K562 (cell line): ENCODE data around the gene PPM1D. TPM values are rescaled to one million over a fixed set of nuclear protein-coding genes. Genes with fewer than 3 reads are reported as not detected.

Experiments used
- KDM4B ChIP-seq, 2 experiments: fragments of 450-650 bp in 1 of 2; sonication (generic) in 1 of 2; IDR thresholded peaks; 2 replicates each; pipeline ENCODE4 v1.6.1; 2016 to 2017; ENCODE audit warnings: borderline replicate concordance in 2 of 2, antibody characterized with exemption in 1 of 2, low read depth in 1 of 2, mild to moderate bottlenecking in 1 of 2
- NBN ChIP-seq: fragments of 450-650 bp; IDR thresholded peaks from 2 replicates; pipeline ENCODE4 v1.6.1; 2016; ENCODE audit warnings: low read depth, mild to moderate bottlenecking
- RUNX1 ChIP-seq: sonication (generic); IDR thresholded peaks from 2 replicates; pipeline ENCODE4 v1.6.1; 2016; ENCODE audit warnings: antibody characterized with exemption, low read depth
- STAT5A ChIP-seq: IDR thresholded peaks from 2 replicates; pipeline ENCODE4 v1.6.1; 2012; ENCODE audit warnings: low read length, inconsistent platforms, borderline replicate concordance
- TBP ChIP-seq: optimal IDR thresholded peaks from 2 replicates; pipeline ENCODE3; 2011; ENCODE audit warnings: low read depth, low read length, improper control_type of control experiment
- ZKSCAN3 ChIP-seq: fragments of 250-450 bp; sonication (Bioruptor Pico); IDR thresholded peaks from 2 replicates; pipeline ENCODE4 v1.4.0; 2020
- ZNF436 ChIP-seq: fragments of 250-450, 450-650 bp; sonication (Bioruptor Pico); formaldehyde crosslinking; IDR thresholded peaks from 2 replicates; pipeline ENCODE4 v1.7.0; 2020; ENCODE audit warnings: mild to moderate bottlenecking
- polyA plus RNA-seq, 8 experiments: library from polyadenylated mRNA; depleted of rRNA in 4 of 8; stranded (reverse) in 5 of 8; unstranded in 3 of 8; fragments of >200 nt; fragmentation: Nextera tagmentation in 2 of 8; fragmentation: Illumina TruSeq in 1 of 8; extraction: Ambion mirVana in 2 of 8; extraction: Trizol in 1 of 8; gene quantifications; 2 replicates each; pipeline versions ENCODE4 v1.2.1 to v1.2.3, GENCODE V29; 2011 to 2014; ENCODE audit warnings: inconsistent platforms in 1 of 8, missing spikeins in 1 of 8
- total RNA-seq, 7 experiments: library from RNA; depleted of rRNA in 6 of 7; stranded (reverse); fragments of >200 nt in 6 of 7; fragmentation: Illumina TruSeq in 2 of 7; extraction: Trizol in 2 of 7; gene quantifications; 2 replicates each; pipeline versions ENCODE4 v1.2.1 to v1.2.3, GENCODE V29; 2011 to 2021; ENCODE audit warnings: low replicate concordance in 1 of 7
- TF ChIP-seq, protein P1 (sequence below): fragments of 450-650 bp; formaldehyde crosslinking; IDR thresholded peaks from 2 replicates; pipeline ENCODE4 v1.4.0; 2022; ENCODE audit warnings: missing genetic modification characterization
- TF ChIP-seq, protein P2 (sequence below), 2 experiments: fragments of 250-450 bp in 1 of 2; fragments of 450-650 bp in 1 of 2; sonication (Bioruptor Pico) in 1 of 2; IDR thresholded peaks; 2 replicates each; pipeline versions ENCODE4 v1.6.1 to v1.8.0; 2016 to 2021; ENCODE audit warnings: mild to moderate bottlenecking in 2 of 2, moderate library complexity in 2 of 2, missing compliant biosample characterization in 1 of 2, missing genetic modification characterization in 1 of 2
- TF ChIP-seq, protein P3 (sequence below): sonication (generic); IDR thresholded peaks from 2 replicates; pipeline ENCODE4 v1.6.1; 2016
- TF ChIP-seq, protein P4 (sequence below), 2 experiments: IDR thresholded peaks in 1 of 2; conservative IDR thresholded peaks in 1 of 2; 2 replicates each; pipeline ENCODE4 v1.6.1; 2016; ENCODE audit warnings: low read depth in 2 of 2, mild to moderate bottlenecking in 1 of 2, missing compliant biosample characterization in 1 of 2, missing genetic modification characterization in 1 of 2, moderate library complexity in 1 of 2
- TF ChIP-seq, protein P5 (sequence below): IDR thresholded peaks from 3 replicates; pipeline ENCODE4 v1.6.1; 2011; ENCODE audit warnings: borderline replicate concordance, mild to moderate bottlenecking, moderate library complexity; ENCODE audit not compliant: insufficient read length; ENCODE audit errors: extremely low read depth
- TF ChIP-seq, protein P6 (sequence below): fragments of 450-650 bp; IDR thresholded peaks from 2 replicates; pipeline ENCODE4 v1.7.1; 2018; ENCODE audit warnings: mild to moderate bottlenecking, low read depth; ENCODE audit not compliant: partially characterized antibody

The PPM1D gene
- total and polyA plus RNA-seq, 9 of the 15 experiments (the other 6 are each of a cell fraction or from before 2014, with no cell fraction given), result 2.1 to 19.0 (median 7.8) TPM

DNA sequence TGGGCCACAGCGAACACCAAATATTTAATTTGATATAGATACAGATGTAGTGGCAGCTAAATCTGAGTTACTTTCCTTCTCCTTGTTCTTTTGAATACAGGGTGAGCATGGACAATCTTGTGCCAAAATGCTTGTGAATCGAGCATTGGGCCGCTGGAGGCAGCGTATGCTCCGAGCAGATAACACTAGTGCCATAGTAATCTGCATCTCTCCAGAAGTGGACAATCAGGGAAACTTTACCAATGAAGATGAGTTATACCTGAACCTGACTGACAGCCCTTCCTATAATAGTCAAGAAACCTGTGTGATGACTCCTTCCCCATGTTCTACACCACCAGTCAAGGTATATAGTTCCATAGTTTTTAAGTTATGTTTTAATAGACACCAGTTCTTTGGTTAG is 56.5 kb downstream of the PPM1D start (continued):
- TF ChIP-seq ZKSCAN3, result no peak
- TF ChIP-seq ZNF436 (CRISPR knock-in tag), result no peak
- TF ChIP-seq, protein P1, sequence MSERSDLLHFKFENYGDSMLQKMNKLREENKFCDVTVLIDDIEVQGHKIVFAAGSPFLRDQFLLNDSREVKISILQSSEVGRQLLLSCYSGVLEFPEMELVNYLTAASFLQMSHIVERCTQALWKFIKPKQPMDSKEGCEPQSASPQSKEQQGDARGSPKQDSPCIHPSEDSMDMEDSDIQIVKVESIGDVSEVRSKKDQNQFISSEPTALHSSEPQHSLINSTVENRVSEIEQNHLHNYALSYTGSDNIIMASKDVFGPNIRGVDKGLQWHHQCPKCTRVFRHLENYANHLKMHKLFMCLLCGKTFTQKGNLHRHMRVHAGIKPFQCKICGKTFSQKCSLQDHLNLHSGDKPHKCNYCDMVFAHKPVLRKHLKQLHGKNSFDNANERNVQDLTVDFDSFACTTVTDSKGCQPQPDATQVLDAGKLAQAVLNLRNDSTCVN (CRISPR knock-in tag), result no peak
- TF ChIP-seq, protein P2, sequence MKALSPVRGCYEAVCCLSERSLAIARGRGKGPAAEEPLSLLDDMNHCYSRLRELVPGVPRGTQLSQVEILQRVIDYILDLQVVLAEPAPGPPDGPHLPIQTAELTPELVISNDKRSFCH (CRISPR knock-in tag; IDR thresholded peaks at IDR 0.05), result no peak
- TF ChIP-seq, protein P2 (tag; IDR thresholded peaks at IDR 0.05), result no peak
- TF ChIP-seq, protein P3, sequence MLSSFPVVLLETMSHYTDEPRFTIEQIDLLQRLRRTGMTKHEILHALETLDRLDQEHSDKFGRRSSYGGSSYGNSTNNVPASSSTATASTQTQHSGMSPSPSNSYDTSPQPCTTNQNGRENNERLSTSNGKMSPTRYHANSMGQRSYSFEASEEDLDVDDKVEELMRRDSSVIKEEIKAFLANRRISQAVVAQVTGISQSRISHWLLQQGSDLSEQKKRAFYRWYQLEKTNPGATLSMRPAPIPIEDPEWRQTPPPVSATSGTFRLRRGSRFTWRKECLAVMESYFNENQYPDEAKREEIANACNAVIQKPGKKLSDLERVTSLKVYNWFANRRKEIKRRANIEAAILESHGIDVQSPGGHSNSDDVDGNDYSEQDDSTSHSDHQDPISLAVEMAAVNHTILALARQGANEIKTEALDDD, result no peak
- TF ChIP-seq, protein P4, sequence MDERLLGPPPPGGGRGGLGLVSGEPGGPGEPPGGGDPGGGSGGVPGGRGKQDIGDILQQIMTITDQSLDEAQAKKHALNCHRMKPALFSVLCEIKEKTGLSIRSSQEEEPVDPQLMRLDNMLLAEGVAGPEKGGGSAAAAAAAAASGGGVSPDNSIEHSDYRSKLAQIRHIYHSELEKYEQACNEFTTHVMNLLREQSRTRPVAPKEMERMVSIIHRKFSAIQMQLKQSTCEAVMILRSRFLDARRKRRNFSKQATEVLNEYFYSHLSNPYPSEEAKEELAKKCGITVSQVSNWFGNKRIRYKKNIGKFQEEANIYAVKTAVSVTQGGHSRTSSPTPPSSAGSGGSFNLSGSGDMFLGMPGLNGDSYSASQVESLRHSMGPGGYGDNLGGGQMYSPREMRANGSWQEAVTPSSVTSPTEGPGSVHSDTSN (CRISPR knock-in tag; IDR thresholded peaks at IDR 0.05; ENCODE audit: low read depth), result no peak
- TF ChIP-seq, protein P4 (tag; conservative IDR thresholded peaks at IDR 0.05; ENCODE audit: low read depth), result 0 out of 2 replicates have a peak, but pooled peaks have one; percentile 25
- no peak for TF ChIP-seq TBP
- TF ChIP-seq STAT5A, result peak; percentile 44; the same call in 1 of the 2 replicates
- TF ChIP-seq NBN, result no peak
- TF ChIP-seq RUNX1, result no peak
- TF ChIP-seq KDM4B (IDR thresholded peaks at IDR 0.05; ENCODE audit: borderline replicate concordance in 2 of 2, low read depth in 1 of 2), result no peak
- TF ChIP-seq, protein P5, sequence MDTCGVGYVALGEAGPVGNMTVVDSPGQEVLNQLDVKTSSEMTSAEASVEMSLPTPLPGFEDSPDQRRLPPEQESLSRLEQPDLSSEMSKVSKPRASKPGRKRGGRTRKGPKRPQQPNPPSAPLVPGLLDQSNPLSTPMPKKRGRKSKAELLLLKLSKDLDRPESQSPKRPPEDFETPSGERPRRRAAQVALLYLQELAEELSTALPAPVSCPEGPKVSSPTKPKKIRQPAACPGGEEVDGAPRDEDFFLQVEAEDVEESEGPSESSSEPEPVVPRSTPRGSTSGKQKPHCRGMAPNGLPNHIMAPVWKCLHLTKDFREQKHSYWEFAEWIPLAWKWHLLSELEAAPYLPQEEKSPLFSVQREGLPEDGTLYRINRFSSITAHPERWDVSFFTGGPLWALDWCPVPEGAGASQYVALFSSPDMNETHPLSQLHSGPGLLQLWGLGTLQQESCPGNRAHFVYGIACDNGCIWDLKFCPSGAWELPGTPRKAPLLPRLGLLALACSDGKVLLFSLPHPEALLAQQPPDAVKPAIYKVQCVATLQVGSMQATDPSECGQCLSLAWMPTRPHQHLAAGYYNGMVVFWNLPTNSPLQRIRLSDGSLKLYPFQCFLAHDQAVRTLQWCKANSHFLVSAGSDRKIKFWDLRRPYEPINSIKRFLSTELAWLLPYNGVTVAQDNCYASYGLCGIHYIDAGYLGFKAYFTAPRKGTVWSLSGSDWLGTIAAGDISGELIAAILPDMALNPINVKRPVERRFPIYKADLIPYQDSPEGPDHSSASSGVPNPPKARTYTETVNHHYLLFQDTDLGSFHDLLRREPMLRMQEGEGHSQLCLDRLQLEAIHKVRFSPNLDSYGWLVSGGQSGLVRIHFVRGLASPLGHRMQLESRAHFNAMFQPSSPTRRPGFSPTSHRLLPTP, result no peak
- TF ChIP-seq, protein P6, sequence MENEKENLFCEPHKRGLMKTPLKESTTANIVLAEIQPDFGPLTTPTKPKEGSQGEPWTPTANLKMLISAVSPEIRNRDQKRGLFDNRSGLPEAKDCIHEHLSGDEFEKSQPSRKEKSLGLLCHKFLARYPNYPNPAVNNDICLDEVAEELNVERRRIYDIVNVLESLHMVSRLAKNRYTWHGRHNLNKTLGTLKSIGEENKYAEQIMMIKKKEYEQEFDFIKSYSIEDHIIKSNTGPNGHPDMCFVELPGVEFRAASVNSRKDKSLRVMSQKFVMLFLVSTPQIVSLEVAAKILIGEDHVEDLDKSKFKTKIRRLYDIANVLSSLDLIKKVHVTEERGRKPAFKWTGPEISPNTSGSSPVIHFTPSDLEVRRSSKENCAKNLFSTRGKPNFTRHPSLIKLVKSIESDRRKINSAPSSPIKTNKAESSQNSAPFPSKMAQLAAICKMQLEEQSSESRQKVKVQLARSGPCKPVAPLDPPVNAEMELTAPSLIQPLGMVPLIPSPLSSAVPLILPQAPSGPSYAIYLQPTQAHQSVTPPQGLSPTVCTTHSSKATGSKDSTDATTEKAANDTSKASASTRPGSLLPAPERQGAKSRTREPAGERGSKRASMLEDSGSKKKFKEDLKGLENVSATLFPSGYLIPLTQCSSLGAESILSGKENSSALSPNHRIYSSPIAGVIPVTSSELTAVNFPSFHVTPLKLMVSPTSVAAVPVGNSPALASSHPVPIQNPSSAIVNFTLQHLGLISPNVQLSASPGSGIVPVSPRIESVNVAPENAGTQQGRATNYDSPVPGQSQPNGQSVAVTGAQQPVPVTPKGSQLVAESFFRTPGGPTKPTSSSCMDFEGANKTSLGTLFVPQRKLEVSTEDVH, result no peak
